Astrocyte of the spinal cord (primary cell): ENCODE results near the gene ZNF526.
A peak's percentile ranks its signal among the peaks of the same experiment; 100 is the strongest.

Source experiments
- DNase-seq: peaks from one replicate; pipeline ENCODE4 v3.0.0; 2011; ENCODE audit warnings: low read depth, low spot score
- H3K4me3 ChIP-seq: 2 replicates; pipeline ENCODE4 v1.5.1; 2011; ENCODE audit warnings: low read depth, mild to moderate bottlenecking, low read length, moderate library complexity
- in situ Hi-C: cut with HindIII; loops from 2 replicates; pipeline ENCODE4 v1.10.0; 2017; ENCODE audit warnings: low sequenced_read_pairs
- TF ChIP-seq, protein P1 (sequence below): IDR thresholded peaks from 2 replicates; pipeline ENCODE4 v1.5.1; 2012; ENCODE audit warnings: low read depth, mild to moderate bottlenecking, low read length, inconsistent platforms

The ZNF526 gene

GRCh38 chr19:42246143-42246921 lies 26.2 kb downstream of the ZNF526 start:
- in situ Hi-C loops, result no loop called here
- H3K4me3 ChIP-seq, result no peak overlapping the region
- DNase-seq, result peak; percentile 83
- TF ChIP-seq, protein P1, sequence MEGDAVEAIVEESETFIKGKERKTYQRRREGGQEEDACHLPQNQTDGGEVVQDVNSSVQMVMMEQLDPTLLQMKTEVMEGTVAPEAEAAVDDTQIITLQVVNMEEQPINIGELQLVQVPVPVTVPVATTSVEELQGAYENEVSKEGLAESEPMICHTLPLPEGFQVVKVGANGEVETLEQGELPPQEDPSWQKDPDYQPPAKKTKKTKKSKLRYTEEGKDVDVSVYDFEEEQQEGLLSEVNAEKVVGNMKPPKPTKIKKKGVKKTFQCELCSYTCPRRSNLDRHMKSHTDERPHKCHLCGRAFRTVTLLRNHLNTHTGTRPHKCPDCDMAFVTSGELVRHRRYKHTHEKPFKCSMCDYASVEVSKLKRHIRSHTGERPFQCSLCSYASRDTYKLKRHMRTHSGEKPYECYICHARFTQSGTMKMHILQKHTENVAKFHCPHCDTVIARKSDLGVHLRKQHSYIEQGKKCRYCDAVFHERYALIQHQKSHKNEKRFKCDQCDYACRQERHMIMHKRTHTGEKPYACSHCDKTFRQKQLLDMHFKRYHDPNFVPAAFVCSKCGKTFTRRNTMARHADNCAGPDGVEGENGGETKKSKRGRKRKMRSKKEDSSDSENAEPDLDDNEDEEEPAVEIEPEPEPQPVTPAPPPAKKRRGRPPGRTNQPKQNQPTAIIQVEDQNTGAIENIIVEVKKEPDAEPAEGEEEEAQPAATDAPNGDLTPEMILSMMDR, result peak; percentile 81

GRCh38 chr19:42246922-42247639 lies 27.0 kb downstream of the ZNF526 start:
- in situ Hi-C loops, result no loop called here
- H3K4me3 ChIP-seq, result no peak overlapping the region
- DNase-seq, result no peak
- TF ChIP-seq, protein P1, result no peak

DNA sequence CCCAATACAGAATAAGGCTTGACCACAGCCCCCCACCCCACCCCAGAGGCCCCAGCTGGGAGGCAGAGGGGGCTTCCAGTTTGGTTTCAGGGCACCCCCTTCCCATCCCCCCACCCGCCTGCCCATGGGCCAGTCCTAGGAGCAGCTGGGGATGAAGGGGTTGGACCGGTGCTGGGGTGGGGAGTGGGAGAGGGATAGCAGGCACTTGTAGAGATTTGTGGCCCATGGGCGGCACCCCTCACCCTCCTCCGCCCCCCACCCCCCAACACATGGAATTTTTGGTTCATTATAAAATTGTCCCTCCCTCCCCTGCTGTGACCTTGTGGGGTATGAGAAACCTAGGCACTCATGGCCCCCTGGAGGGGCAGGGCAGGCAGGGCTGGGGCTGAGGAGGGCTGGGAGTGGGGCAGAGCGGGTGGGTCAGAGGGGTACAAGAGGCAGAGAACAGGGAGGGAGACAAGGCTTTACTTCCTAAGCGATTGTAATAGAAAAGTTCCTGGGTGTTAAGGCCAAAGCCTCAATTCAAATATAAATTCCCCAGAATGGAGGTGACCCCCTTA lies 27.6 kb downstream of the ZNF526 start:
- TF ChIP-seq, protein P1, result no peak
- in situ Hi-C loops, result no loop called here
- no peak overlapping the region for H3K4me3 ChIP-seq
- DNase-seq, result no peak

DNA sequence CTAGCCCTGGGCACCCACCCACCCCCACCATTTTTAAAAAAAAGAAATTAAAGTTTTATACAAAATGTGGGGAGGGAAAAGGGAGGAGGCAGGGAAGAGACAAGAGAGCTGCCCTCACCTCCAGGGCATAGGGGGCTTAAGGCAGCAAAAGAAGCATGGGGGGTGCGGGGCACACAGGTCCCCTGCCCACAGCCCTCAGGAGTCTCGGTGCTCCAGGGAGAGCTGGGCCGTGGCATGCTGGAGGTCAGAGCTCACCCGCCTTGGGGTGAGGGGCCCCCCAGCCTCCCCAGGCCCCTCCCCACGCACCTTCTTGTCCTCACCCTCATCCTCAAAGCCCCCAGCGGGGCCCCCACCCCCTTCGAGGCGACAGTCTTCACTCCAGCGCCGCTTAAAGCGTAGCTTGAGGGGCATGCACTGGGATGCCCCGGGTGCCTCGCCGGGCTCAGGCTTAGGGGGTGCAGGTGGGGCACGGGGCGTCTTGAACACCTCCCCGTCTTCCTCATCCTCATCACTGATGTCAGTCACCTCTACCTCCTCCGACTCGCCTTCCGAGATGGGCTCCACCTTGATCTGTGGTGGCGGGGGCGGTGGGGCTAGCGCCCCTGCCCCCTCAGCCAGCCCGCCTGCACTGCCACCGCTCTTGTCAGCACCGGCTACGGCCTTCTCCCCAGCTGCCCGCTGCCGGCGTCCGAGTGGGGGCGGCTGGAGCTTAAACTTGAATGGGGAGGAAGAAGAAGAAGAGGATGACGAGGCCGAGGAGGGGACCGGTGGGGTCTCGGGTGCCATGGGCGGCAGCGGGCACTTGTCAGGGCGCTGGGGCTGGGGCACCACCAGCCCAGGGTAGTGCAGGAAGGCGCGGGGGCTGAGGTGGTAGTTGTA lies 28.4 kb downstream of the ZNF526 start:
- in situ Hi-C loops, result no loop called here
- no peak overlapping the region for H3K4me3 ChIP-seq
- TF ChIP-seq, protein P1, result no peak
- DNase-seq, result no peak

GRCh38 chr19:42249149-42249750 lies 29.1 kb downstream of the ZNF526 start:
- H3K4me3 ChIP-seq, result no peak overlapping the region
- no peak for DNase-seq
- TF ChIP-seq, protein P1, result no peak
- in situ Hi-C loops, result no loop called here

GRCh38 chr19:42249769-42250168 lies 29.7 kb downstream of the ZNF526 start:
- DNase-seq, result no peak
- H3K4me3 ChIP-seq, result no peak overlapping the region
- in situ Hi-C loops, result no loop called here
- TF ChIP-seq, protein P1, result no peak
